ENCODE results near the gene IGFBP3. TPM values are rescaled to one million over a fixed set of nuclear protein-coding genes. Genes with fewer than 3 reads are reported as not detected.
"Not testable (repeated sequence)": the region's sequence is repeated elsewhere in the genome, so short reads cannot be mapped to it uniquely, and the experiment has no call there.

The IGFBP3 gene
- total RNA-seq, result 46.0 TPM
- long read RNA-seq, transcript IGFBP3-201 (5 exons, 2,262 nt), result major isoform, 25 of 32 reads
- long read RNA-seq, partial matches to known transcripts, result 0 of 32 reads
- long read RNA-seq, other reads (novel, unspliced or antisense), result 4 of 32 reads

- ATAC-seq (peak; percentile 83), DNase-seq (peak; percentile 80)
- intact Hi-C loops (cut with micrococcal nuclease), result loop anchor here (5.0 to 10.0 kb wide), 2 partner anchors 432 to 1164 kb away; no protein-coding TSS in a partner anchor
Measured at GRCh38 chr7:45920502-45921380, at the start of gene IGFBP3. IGFBP3 (minus strand) TSS chr7:45921272; CDS start chr7:45921140, 132 bp downstream.

- DNase-seq (no peak), ATAC-seq (no peak)
- intact Hi-C loops (cut with micrococcal nuclease), result no loop called here
Measured at GRCh38 chr7:45970454-45970853, 49.4 kb upstream of the IGFBP3 start.

- ATAC-seq (no peak), DNase-seq (no peak)
- intact Hi-C loops (cut with micrococcal nuclease), result no loop called here
Measured at GRCh38 chr7:45969940-45970339, 48.9 kb upstream of the IGFBP3 start.

- DNase-seq (no peak), ATAC-seq (no peak)
- intact Hi-C loops (cut with micrococcal nuclease), result no loop called here
Measured at GRCh38 chr7:45968856-45969541, 47.9 kb upstream of the IGFBP3 start.

- intact Hi-C loops (cut with micrococcal nuclease), result no loop called here
- DNase-seq (no peak), ATAC-seq (no peak)
Measured at GRCh38 chr7:45968312-45968711, 47.2 kb upstream of the IGFBP3 start.

- intact Hi-C loops (cut with micrococcal nuclease), result no loop called here
- ATAC-seq, result no peak
- no peak for DNase-seq
Measured at GRCh38 chr7:45967591-45968157, 46.6 kb upstream of the IGFBP3 start.

- intact Hi-C loops (cut with micrococcal nuclease), result no loop called here
- DNase-seq (no peak), ATAC-seq (no peak)
Measured at GRCh38 chr7:45962861-45963260, 41.8 kb upstream of the IGFBP3 start.

- no peak for DNase-seq
- no peak for ATAC-seq
- intact Hi-C loops (cut with micrococcal nuclease), result no loop called here
Measured at GRCh38 chr7:45957721-45958120, 36.6 kb upstream of the IGFBP3 start.

- no peak for ATAC-seq
- DNase-seq, result no peak
- intact Hi-C loops (cut with micrococcal nuclease), result no loop called here
Measured at GRCh38 chr7:45955286-45955685, 34.2 kb upstream of the IGFBP3 start.

- ATAC-seq; DNase-seq; intact Hi-C loops (cut with micrococcal nuclease): not testable (repeated sequence)
Measured at GRCh38 chr7:45953055-45953454, 32.0 kb upstream of the IGFBP3 start.

GRCh38 chr7:45944058-45944457 lies 23.0 kb upstream of the IGFBP3 start:
- intact Hi-C loops (cut with micrococcal nuclease), result no loop called here
- DNase-seq (no peak), ATAC-seq (no peak)

GRCh38 chr7:45940939-45941338 lies 19.9 kb upstream of the IGFBP3 start:
- ATAC-seq (no peak), DNase-seq (no peak)
- intact Hi-C loops (cut with micrococcal nuclease), result no loop called here

GRCh38 chr7:45940237-45940781 lies 19.2 kb upstream of the IGFBP3 start:
- ATAC-seq; DNase-seq; intact Hi-C loops (cut with micrococcal nuclease): not testable (repeated sequence)

- DNase-seq (no peak), ATAC-seq (no peak)
- intact Hi-C loops (cut with micrococcal nuclease), result no loop called here
Measured at GRCh38 chr7:45939574-45939973, 18.5 kb upstream of the IGFBP3 start.

- ATAC-seq (no peak), DNase-seq (no peak)
- intact Hi-C loops (cut with micrococcal nuclease), result no loop called here
Measured at GRCh38 chr7:45938626-45939302, 17.7 kb upstream of the IGFBP3 start.

- intact Hi-C loops (cut with micrococcal nuclease), result no loop called here
- DNase-seq (no peak), ATAC-seq (no peak)
Measured at GRCh38 chr7:45937862-45938261, 16.8 kb upstream of the IGFBP3 start.

- intact Hi-C loops (cut with micrococcal nuclease), result no loop called here
- no peak for ATAC-seq
- no peak for DNase-seq
Measured at GRCh38 chr7:45937301-45937700, 16.2 kb upstream of the IGFBP3 start.

GRCh38 chr7:45930967-45931366 lies 9.9 kb upstream of the IGFBP3 start:
- intact Hi-C loops (cut with micrococcal nuclease), result no loop called here
- no peak for ATAC-seq

GRCh38 chr7:45927721-45928120 lies 6.6 kb upstream of the IGFBP3 start:
- no peak for ATAC-seq
- no peak for DNase-seq
- intact Hi-C loops (cut with micrococcal nuclease), result loop anchor here (10.0 kb wide), 1 partner anchor 1157 kb away; no protein-coding TSS in a partner anchor

More at GRCh38 chr7:45930967-45931366, 9.9 kb upstream of the IGFBP3 start:
- DNase-seq, result no peak

Measured in left ventricle myocardium superior (tissue), 1 donor.